Activated B cell treated with CpG ODN at 0.5 μM for 24 hours (primary cell): ENCODE measurements around the gene NDRG3. TPM values are rescaled to one million over a fixed set of nuclear protein-coding genes. Genes with fewer than 3 reads are reported as not detected.

ENCODE experiments used
- ATAC-seq: fragments of 200-7000 bp; cut with Tn5 transposase; one replicate; pipeline ENCODE4 v1.10.0; 2021; ENCODE audit warnings: low read depth, mild to moderate bottlenecking, moderate library complexity
- CTCF ChIA-PET: fragments of 350-600 bp; sonication (Branson Sonifier 250); formaldehyde crosslinking; loops from one replicate; lab custom pipeline; 2021; ENCODE audit warnings: antibody characterized with exemption; lab: Charles Lee
- POLR2A ChIA-PET: fragments of 350-600 bp; sonication (Branson Sonifier 250); formaldehyde crosslinking; loops from one replicate; lab custom pipeline; 2021; ENCODE audit warnings: antibody characterized with exemption; lab: Charles Lee
- DNase-seq: peaks from one replicate; pipeline ENCODE4 v3.0.0; 2022
- H3K27ac Mint-ChIP-seq: one replicate; pipeline ENCODE4 v1.8.0; 2020; ENCODE audit warnings: mixed read lengths
- H3K27me3 Mint-ChIP-seq: one replicate; pipeline ENCODE4 v1.8.0; 2021; ENCODE audit warnings: mixed read lengths
- H3K36me3 Mint-ChIP-seq: one replicate; pipeline ENCODE4 v1.8.0; 2021; ENCODE audit warnings: low read depth, mixed read lengths
- H3K4me1 Mint-ChIP-seq: one replicate; pipeline ENCODE4 v1.8.0; 2021; ENCODE audit warnings: mixed read lengths
- H3K4me3 Mint-ChIP-seq: one replicate; pipeline ENCODE4 v1.8.0; 2020; ENCODE audit warnings: mild to moderate bottlenecking, mixed read lengths
- H3K9me3 Mint-ChIP-seq: one replicate; pipeline ENCODE4 v1.8.0; 2020; ENCODE audit warnings: mixed read lengths
- intact Hi-C: fragments of 100-400 bp; cut with micrococcal nuclease; formaldehyde crosslinking; loops from one replicate; pipeline ENCODE4 v1.15.1; 2024
- total RNA-seq: library from RNA; stranded (reverse); gene quantifications from 2 replicates; pipeline ENCODE4 v1.2.3, GENCODE V29; 2022
- TF ChIP-seq, protein P1 (sequence below): fragments of 200-600 bp; IDR thresholded peaks from one replicate; pipeline ENCODE4 v1.8.0; 2022; ENCODE audit warnings: antibody characterized with exemption, mild to moderate bottlenecking

Gene NDRG3
- total RNA-seq, 1 donor from 2014 or later: 21.4 TPM

DNA sequence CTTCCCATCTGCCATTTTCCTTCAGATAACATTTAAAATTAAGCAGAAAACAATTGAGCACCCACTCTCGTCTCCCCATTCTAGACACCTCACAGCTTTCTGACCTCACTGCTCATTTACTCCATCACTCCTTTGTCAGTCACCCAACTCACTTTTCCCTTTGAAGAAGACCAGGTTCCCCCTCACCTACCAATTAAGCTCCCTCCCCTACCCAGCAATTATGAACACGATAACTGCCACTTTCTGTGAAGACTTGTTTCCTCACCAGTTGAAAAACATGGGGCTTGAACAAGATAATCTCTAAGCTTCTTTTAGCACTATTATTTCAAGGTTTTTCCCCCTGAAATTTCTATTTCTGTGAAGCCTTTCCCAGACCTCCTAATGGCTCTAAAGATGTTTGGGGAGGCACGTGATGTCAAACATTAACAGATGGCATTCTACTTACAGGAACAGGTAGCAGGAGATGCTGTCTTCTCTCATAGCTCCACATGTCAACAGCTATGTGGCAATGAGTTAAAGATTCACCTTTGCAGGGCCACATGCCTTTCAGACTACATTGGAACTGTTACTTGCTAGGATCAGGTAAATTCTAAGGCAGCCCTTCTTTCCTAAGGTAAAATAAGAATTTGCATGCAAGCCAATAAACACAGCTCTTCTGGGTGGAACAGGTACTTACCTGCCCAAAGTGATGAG is 75.1 kb downstream of the NDRG3 start:
- Mint-ChIP-seq H3K9me3 (no peaks in the 10 kb centered on the region), H3K27me3 (no peaks in the 10 kb centered on the region), H3K4me1 (no peaks in the 10 kb centered on the region), H3K4me3 (no peak overlapping the region), H3K36me3 (peaks cover 21% of the 10 kb centered on the region), H3K27ac (no peak overlapping the region)
- DNase-seq: no peak
- ATAC-seq: no peak
- CTCF ChIA-PET: no interaction called here
- POLR2A ChIA-PET: no interaction called here
- intact Hi-C loops: no loop called here
- TF ChIP-seq, protein P1, sequence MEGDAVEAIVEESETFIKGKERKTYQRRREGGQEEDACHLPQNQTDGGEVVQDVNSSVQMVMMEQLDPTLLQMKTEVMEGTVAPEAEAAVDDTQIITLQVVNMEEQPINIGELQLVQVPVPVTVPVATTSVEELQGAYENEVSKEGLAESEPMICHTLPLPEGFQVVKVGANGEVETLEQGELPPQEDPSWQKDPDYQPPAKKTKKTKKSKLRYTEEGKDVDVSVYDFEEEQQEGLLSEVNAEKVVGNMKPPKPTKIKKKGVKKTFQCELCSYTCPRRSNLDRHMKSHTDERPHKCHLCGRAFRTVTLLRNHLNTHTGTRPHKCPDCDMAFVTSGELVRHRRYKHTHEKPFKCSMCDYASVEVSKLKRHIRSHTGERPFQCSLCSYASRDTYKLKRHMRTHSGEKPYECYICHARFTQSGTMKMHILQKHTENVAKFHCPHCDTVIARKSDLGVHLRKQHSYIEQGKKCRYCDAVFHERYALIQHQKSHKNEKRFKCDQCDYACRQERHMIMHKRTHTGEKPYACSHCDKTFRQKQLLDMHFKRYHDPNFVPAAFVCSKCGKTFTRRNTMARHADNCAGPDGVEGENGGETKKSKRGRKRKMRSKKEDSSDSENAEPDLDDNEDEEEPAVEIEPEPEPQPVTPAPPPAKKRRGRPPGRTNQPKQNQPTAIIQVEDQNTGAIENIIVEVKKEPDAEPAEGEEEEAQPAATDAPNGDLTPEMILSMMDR: no peak

DNA sequence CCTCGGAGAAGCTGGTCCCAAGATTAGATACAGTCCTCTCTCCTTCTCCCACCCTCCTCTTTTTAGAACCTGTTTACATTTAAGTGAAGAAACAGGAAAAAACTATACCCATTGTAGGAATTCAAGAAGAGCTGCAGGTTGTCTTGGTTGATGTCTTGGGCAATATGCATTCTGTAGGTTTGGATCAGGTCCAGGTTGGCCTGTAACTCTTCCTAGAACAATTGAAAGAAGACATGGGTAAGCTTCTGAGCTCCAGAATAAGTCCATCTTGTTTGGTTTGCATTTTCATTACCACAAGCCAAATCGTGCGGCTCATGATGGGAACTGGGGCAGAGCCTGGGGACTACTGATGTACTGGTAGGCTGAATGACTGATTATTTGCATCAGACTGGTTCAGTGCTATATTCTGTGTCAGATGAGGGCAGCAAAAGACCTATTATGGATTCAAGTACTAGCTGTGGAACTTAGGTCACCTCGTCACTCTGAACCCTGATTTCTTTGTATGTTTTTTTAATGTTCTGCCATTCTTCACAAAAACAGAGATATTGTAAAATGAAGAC is 79.6 kb downstream of the NDRG3 start:
- DNase-seq (no peak), ATAC-seq (no peak)
- Mint-ChIP-seq H3K4me3 (no peak overlapping the region), H3K36me3 (peaks cover 29% of the 10 kb centered on the region), H3K27me3 (no peaks in the 10 kb centered on the region), H3K9me3 (no peaks in the 10 kb centered on the region), H3K27ac (no peak overlapping the region), H3K4me1 (no peaks in the 10 kb centered on the region)
- ChIA-PET CTCF (interaction anchor here (0.9 to 2.7 kb wide), 10 partner anchors 14 to 255 kb away, joined by 3 to 13 read pairs (median 3); partner anchors contain the start of gene DSN1), POLR2A (interaction anchor here (0.7 kb wide), 1 partner anchor 202 kb away, joined by 3 read pairs; no protein-coding TSS in a partner anchor)
- intact Hi-C loops: loop anchor here (1.0 kb wide), 1 partner anchor 221 kb away; no protein-coding TSS in a partner anchor
- TF ChIP-seq, protein P1: no peak

DNA sequence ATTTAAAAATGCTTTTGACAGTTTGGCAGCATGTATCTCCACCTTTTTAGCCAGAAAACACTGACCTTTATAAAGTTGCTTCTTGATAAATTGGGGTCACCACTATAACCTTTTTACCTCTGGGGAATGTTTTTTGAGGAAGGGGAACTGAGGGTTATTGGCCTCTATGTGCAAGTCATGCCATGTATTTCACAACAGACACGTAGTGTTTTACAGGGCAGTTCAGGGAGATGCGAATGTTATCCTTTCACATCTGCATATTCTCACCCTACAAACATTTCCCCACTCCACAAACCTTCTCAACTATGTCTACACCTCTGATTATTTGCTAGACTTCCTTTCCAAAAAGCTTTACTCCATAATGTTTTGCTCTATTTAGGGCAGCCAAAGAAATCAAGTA is 82.9 kb downstream of the NDRG3 start:
- CTCF ChIA-PET: no interaction called here
- intact Hi-C loops: no loop called here
- ATAC-seq (no peak), DNase-seq (no peak)
- TF ChIP-seq, protein P1: no peak
- H3K27me3 Mint-ChIP-seq: no peaks in the 10 kb centered on the region
- POLR2A ChIA-PET: no interaction called here
- H3K4me1 Mint-ChIP-seq: no peaks in the 10 kb centered on the region
- no peaks in the 10 kb centered on the region for H3K9me3 Mint-ChIP-seq
- H3K27ac Mint-ChIP-seq: no peak overlapping the region
- H3K4me3 Mint-ChIP-seq: no peak overlapping the region
- peaks cover 28% of the 10 kb centered on the region for H3K36me3 Mint-ChIP-seq

DNA sequence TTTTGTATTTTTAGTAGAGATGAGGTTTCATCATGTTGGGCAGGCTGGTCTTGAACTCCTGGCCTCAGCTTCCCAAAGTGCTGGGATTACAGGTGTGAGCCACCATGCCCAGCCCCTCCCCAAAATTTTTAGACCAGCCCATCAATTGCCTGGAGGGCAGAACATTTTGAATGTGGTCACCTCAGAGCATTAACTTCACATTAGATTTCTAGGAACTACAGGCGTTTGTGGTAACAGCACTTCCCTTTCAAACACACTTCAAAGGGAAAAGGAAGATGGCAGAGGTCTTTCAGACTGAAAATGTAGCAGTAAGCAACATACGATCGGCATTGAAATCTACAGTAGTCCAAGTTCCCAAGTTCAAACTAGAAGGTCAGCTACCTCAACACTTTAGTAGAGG is 87.6 kb downstream of the NDRG3 start:
- Mint-ChIP-seq H3K27ac (no peak overlapping the region), H3K36me3 (peaks cover 38% of the 10 kb centered on the region), H3K9me3 (no peaks in the 10 kb centered on the region), H3K4me1 (no peaks in the 10 kb centered on the region), H3K27me3 (no peaks in the 10 kb centered on the region), H3K4me3 (no peak overlapping the region)
- TF ChIP-seq, protein P1: no peak
- intact Hi-C loops: no loop called here
- POLR2A ChIA-PET: no interaction called here
- CTCF ChIA-PET: interaction anchor here (0.7 kb wide), 1 partner anchor 219 kb away, joined by 6 read pairs; no protein-coding TSS in a partner anchor
- DNase-seq (no peak), ATAC-seq (no peak)

- intact Hi-C loops: no loop called here
- DNase-seq (no peak), ATAC-seq (no peak)
- Mint-ChIP-seq H3K4me1 (no peaks in the 10 kb centered on the region), H3K27ac (no peak overlapping the region), H3K9me3 (no peaks in the 10 kb centered on the region), H3K36me3 (peaks cover 47% of the 10 kb centered on the region), H3K27me3 (no peaks in the 10 kb centered on the region), H3K4me3 (no peak overlapping the region)
- ChIA-PET POLR2A (no interaction called here), CTCF (no interaction called here)
- TF ChIP-seq, protein P1: no peak
These were observed 89.2 kb downstream of the NDRG3 start for GRCh38 chr20:36656733-36657132.
